ENCODE measurements around the gene C4orf50. TPM values are rescaled to one million over a fixed set of nuclear protein-coding genes. Genes with fewer than 3 reads are reported as not detected.

C4orf50 gene
- polyA plus RNA-seq (ENCODE audit: insufficient read length in 4 of 4): under 1 TPM in 3 of 4 donors, not detected in 1; 0.01 to 0.03 (median 0.01) TPM

DNA sequence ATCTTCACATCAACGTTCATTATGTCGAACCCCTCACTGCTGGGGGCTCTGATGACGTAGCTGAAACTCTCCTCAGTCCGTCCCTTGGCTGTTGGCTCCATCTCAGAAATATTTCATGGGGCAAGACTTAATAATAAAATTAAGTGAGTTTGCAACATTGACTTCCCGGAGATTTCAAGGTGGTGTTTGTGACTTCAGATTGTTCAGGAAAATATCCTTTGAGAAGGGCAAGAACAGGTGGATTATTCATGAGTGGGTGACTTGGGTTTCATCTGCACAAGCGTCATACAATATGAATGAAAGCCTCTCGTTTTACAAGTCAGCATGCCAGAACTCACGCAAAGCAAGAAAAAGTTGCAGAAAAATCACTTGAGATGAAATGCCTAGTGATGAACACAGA is at the start of gene C4orf50:
TSS of gene C4orf50 (minus strand) at position 101 of the 400 bp plus-strand sequence.
- no peak for DNase-seq (ENCODE audit: low read depth in 4 of 4, low spot score in 3 of 4)

DNA sequence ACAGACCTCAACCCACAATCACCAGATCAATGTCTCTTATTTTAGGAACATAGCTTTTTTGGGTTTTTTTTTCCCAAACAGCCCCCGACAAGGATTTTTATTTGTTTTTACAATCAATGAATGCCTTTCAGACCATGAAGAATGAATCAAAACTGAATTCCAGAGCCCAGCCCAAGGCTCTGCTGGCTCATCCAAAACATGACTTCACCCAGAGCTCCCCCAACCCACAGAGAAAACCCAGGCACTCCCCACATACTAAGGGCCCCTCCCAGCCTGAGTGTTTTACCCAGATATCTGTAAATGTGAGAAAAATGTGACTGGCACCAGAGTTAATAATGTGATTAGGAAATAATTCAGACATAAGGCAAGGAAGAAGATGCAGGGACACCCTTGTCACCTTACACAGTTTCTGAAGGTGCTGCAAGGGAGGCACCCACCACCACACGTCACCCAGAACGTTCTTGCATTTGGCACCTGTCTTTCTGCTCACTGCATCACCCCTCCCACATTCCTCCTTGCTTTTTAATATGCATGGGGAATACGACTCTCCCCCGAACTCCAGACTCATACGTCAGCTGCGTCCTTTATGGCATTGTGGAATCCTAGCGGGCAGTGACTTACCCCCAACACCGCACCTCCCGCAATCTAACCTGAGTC is 47.8 kb upstream of the C4orf50 start:
- no peak for DNase-seq (ENCODE audit: low read depth in 4 of 4, low spot score in 3 of 4)

DNA sequence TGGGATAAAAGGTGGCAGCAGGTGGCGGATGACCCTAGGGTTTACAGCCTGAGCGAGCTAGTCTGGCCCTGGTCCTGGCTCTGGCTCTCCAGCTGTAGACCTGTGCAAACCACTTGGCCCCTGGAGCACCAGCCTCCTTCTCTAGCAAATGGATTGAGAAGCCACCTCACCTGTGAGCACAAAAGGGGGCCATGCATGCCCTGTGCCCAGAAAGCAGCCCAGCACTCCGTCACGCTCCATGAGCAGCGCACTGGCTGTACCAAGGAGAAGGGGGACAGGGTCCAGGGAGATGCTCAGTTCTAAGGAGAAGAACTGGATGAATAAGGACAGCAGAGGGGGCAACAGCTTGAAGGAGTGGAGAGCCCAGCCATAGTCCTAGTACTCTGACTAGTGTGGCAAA is 46.9 kb upstream of the C4orf50 start:
- no peak for DNase-seq (ENCODE audit: low read depth in 4 of 4, low spot score in 3 of 4)

DNA sequence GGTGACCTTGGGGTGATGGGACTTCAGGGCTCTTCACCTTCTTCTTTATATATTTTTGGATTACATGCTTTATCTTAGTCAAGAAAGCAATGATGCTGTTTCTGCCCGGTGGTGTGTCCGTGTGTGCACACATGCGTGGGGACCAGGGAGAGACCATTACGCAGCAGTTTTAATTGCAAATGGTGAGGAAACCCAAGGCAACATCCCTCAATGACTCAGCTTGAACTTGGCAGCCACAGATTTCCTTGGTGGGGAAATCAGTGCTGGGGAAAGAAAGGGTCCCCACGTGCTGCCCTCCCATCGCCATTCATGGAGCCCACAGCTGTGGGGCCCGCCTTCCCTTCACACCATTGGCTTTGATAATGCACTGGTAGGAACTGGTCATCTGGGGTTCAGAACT is 46.2 kb upstream of the C4orf50 start:
- no peak for DNase-seq (ENCODE audit: low read depth in 4 of 4, low spot score in 3 of 4)

DNA sequence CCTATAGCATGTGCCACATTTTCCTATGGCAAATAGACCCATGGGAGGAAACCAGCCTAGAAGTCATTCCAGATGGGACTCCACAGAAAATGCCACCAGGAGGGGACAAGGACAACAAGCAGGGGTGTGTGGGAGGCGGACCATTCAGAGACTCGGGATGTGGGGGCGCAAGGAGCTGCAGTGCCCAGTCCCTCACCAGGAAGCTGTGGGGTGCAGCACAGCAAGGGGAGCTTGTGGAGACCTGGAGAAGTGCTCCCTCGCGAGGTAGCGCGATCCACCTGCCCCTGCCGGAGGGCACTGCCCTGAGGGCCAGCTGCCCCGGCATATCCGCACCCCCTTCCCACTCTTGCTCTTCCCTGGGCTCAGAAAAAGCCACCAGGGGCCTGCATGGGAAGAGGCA is 45.5 kb upstream of the C4orf50 start:
- DNase-seq (ENCODE audit: low read depth in 4 of 4, low spot score in 3 of 4): no peak

DNA sequence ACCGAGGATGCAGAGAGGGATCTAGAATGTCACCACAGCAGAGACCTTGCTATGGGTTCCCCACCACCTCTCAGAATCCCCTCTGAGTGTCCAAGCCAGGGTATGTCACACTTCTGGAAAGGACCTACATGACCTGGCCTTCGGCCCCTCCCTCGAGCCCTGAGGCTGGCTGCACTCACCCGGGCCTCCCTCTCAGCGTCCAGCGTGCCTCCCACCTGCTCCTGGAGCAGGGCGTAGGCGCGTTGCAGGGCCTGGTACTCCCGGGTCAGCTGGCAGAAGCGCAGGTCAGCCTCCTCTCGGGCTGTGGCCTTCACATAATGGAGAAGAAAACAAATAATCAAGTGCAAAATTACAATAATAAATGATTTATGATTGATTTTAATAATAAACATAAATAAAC is 43.9 kb upstream of the C4orf50 start:
- DNase-seq (ENCODE audit: low read depth in 4 of 4, low spot score in 3 of 4): no peak

DNA sequence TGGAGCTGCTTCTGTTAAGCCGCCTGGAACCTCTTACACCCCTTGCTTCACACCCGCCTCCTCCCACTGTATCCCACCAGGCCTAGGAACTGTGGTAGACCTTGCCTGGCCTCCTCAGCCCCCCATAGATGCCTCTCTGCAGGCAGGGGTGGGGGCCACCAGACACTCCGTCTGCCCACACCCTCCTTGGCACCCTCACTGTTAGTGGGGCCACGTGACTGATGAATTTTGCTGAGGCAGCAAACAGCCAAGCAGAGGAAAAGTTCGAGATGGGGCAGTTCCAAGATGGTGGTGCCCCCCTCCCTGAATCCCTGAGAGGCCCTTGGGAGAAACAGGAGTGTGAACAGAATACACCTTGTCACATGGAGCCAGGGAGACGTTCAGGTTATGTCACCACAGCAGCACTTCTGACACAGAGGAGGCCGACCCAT is 41.2 kb upstream of the C4orf50 start:
- DNase-seq (ENCODE audit: low read depth in 4 of 4, low spot score in 3 of 4): no peak

DNA sequence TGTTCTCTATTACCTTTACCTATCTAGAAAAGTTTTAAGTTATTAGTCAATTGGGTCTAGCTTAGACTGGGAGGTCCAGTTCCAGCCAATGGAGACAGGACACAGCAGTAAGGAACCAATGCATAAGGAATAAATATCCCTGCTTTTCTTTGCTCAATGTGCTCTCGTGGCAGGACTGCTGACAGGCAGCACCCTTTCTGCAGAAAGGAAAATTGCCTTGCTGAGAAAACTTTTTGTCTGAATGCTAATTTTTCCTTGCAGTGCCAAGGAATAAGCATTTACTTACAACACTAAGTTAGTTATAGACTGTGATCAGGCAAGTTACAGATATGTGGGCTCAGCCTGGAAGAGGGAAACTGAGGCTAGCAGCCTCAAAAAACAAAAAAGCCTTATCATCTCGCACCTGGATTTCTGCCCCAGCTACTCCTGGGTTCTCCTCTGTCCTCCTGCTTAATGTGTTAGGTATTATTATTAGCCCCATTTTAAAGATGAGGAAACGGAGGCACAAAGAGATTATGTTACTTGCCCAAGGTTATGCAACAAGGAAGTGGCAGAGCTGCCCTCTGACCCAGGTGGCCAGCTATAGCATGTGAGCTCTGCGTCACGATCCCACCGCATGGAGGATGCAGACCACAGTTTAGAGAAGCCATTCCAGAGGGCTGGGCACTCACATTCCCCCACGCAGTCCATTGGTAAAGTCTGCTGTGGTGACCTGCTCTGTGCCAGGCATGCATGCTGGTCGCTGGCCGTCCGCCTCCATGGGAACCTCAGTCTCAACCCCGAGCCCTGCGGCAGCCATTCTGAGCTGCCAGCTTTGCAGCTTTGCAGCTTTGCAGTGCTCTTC is 40.5 kb upstream of the C4orf50 start:
- no peak for DNase-seq (ENCODE audit: low read depth in 4 of 4, low spot score in 3 of 4)

DNA sequence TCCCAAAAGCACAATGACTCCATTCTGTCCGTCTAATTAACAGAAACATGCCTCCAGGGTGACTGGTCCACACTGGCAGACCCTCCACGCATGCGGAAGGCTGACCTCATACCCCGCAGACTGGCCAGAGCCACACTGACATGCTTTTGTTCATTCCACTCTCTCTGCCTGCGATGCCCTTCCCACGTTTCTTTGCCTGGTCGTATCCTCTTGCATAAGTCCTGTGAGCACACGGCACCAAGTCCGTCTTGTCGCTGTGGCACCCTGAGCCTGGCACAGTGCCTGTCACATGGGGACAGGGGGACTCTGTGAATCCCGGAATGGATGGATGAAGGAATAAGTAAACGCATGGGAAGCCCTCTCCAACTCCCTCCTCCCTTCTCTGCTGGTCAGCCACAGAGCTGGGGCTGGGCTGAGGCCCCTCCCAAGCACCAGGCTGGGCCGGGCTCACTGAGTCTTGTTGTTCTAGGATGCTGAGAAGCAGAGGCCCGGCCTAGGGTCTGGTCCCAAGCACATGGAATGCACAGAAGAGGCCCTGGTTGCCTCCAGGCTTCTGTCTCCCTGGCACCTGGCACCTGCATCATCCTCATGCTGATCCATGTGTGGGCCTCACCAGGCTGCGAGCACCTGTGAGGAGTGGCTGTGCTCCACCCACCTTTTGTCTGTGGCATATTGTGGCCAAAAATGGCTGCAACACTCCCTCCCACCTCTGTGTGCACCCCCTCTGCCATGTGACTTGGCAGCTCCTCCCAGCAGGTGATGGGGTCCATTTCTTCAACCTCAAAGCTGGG is 38.9 kb upstream of the C4orf50 start:
- DNase-seq (ENCODE audit: low read depth in 4 of 4, low spot score in 3 of 4): no peak

DNA sequence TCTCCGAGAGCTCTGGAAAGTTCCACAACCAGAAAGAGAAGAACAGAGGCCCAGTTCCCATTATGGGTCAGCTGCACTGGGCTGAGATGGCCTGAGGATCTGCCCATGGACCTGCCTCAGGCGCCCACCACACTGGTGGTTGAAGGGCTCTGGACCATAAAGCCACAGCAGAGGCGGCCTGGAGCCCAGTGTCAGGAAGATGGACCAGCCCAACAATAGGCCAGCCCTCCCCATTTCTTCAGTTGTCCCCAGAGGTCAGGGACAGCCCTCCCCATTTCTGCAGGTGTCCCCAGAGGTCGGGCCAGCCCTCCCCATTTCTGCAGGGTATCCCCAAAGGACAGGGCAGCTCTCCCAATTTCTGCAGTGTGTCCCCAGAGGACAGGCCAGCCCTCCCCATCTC is 37.2 kb upstream of the C4orf50 start:
- no peak for DNase-seq (ENCODE audit: low read depth in 4 of 4, low spot score in 3 of 4)

DNA sequence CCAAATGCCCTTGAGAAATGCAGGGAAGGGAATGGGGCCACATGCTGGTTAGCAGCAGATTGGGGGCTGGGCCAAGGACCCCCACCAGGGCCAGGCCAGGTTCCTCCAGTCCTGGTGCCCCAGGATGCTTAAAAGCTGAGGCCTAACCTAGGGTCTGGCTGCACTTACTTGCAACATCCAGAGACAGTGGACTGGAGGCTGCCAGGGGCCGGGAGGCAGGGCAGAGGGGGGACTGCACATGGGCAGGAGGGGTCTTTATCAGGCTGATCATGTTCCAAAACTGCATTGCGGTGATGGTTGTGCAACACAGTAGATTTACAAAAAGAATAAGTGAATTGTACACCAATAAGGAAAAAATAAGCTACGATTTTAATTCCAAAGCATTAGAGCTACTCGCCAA is 36.8 kb upstream of the C4orf50 start:
- no peak for DNase-seq (ENCODE audit: low read depth in 4 of 4, low spot score in 3 of 4)

DNA sequence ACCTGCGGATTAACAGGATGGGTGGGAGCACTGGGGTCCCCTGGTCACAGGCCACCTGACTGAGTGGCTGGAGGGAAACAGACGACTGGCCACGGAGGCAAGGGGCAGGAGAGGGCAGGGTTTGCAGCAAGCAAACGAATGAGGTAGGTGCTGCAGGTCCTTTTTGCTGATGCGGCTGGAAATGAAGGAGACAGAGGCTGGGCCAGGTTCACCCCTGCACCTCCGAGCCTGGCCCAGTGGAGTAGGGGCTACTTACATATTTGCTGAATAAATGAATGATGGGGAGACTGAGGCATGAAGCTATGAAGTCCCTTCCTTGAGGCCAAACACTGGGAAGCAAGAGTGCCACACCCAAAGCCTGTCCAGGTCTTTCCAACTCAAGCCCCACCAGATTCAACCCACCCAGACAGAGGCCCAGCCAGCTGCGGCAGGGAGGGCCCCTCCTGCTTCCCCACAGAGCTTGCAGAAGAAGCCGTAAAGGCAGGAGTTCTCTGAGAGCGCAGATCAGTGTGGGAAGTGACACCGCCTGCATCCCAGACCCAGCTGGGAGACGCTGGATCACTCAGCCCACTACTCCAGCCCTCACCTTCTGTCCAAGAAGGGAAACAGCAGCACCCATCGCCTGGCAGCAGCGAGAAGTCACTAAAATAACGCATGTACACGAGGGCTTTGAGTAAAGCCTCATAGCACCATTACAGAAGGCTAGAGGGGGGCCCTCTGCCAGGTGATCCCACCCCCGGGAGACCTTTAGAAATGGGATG is 36.1 kb upstream of the C4orf50 start:
- DNase-seq (ENCODE audit: low read depth in 4 of 4, low spot score in 3 of 4): no peak

DNA sequence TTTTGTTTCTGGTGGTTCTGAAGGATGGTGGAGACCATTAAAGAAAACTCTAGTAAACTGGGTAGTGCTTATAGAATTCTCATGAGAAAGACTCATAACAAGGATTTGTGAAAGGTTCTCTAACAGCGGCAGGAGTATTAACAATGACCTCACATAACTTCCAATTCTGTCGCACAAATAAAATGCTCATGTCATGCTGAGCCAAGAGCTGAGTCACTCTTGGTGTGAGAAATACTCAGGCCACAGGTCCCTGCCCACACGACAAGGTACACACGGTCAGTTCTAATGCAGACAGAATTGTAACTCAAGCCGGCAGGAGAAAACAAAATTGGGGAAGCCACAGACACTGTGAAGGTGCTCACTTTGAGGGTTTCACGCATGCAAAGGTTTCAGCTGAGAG is 34.4 kb upstream of the C4orf50 start:
- DNase-seq (ENCODE audit: low read depth in 4 of 4, low spot score in 3 of 4): no peak

DNA sequence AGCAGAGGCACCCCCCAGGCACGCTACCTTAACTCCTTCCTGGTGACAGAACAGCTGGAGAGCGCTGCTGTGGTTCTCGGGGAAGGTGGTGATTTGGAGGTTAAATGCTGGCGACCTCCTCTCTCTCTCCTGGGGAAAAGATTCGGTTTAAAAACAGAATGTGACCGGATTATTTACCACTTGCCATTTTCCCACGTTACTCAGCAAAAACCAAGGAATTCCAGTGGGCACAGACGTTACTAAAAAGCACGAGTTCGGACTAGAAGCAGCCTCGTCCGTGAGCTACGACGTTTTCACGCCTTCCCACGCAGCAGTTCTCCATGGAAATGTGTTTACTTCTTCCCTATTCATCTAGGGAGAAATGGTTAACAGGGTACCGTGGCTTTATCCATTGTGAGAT is 32.3 kb upstream of the C4orf50 start:
- DNase-seq (ENCODE audit: low read depth in 4 of 4, low spot score in 3 of 4): no peak

DNA sequence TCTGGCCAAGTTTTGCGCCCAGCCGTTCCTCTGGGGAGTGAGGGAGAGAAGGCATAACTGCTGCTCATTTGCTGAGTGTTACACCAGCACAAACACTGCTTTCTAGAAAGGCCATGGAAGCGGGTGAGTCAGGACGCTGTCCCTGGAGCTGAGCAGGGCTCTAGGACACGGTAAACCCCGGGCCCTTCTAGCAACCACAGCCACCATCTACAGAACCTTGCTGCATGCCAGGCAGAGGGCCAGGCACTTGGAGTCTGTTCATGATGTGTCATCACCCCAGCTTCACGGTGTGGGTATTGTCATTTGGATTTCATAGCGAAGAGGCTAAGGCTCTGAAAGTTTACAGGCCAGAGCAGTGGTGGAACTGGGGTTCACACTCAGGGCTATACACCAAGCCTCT is 31.8 kb upstream of the C4orf50 start:
- DNase-seq (ENCODE audit: low read depth in 4 of 4, low spot score in 3 of 4): no peak

DNA sequence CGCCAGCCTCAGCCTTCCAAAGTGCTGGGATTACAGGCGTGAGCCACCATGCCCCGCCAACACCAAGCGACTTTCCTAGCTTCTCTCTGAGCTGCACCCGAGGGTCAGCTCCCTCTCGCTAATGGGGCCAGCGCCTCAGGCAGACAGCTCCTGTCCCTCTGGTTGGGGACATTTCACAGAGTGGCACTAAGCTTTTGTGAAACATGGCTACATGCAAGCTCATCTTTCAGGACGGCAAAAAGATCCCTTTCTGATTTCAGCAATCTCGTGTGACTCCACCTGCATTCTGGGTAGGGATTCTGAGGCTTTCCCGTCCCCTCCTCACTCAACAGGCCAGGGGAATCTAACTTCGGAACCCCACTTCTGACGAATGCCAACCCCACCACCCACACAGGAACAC is 31.0 kb upstream of the C4orf50 start:
- DNase-seq (ENCODE audit: low read depth in 4 of 4, low spot score in 3 of 4): no peak

DNA sequence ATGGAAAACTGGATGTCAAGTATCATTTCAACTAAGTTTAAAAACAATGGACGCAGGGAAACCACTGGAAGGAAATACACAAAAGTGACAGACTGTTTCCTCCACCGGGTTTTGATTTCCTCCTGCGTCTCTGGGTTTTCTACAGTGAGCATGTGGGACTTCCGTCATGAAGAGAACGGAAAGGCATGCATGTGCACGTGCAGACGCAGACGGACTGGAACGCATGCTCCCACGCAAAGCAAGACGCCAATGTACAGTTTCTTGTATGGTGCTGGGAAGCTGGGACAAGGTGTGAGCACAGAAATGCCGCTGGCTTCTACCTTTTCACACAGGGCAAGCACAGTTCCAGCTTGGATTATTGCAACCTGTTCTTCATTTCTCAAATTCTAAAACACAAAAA is 30.3 kb upstream of the C4orf50 start:
- DNase-seq (ENCODE audit: low read depth in 4 of 4, low spot score in 3 of 4): no peak

DNA sequence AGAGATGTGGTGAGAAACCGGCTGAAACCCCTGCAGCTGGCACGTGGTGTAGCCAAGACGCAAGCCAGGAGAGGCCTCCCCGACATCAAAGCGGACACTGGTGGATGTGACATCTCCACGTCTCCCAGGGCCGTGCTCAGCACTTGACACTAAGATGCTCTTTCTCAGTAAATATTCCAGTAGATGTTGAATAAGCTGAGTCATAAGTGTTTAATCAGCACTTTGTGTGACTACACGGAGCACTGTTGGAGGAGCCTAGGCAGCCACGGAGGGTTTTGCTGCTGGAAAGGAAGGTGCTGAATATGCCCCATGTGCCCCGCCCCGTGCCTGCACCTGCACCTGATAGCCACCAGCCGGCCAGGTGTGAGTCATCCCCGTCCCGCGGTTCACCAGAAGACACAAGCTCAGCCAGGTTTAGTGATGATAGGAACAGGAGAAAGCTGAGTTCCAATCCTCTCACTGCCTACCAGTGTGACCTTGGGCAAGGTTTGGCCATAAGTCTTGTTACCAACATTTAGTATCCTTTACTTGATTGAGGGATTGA is 29.0 kb upstream of the C4orf50 start:
- no peak for DNase-seq (ENCODE audit: low read depth in 4 of 4, low spot score in 3 of 4)

DNA sequence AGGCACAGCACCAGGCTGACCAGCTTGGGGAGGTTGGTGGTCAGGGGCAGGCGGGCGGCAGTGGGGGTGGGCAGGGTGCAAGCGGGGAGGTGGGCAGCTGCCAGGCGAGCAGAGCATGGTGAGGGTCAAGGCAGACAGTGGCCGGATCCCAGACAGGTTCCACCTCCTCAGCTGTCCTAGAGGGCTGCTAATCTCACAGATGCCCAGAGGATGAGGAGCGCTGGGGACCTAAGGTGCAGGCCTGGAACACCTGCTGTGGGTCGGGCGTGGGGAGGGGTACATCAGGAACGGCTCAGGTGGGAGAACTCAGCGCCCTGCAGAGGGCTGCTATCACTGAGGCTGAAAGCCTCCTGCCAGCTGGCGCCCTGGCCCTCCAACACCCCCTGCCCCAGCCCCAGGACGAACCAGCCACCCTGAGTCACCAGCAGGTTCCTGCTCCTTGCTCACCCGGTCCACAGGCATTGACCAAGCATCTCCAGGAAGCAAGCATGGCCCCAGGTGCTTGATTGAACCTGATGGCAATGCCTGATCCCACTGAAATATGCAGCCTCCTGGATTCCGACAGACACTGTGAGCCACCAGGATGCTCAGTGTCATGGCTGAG is 28.4 kb upstream of the C4orf50 start:
- no peak for DNase-seq (ENCODE audit: low read depth in 4 of 4, low spot score in 3 of 4)

DNA sequence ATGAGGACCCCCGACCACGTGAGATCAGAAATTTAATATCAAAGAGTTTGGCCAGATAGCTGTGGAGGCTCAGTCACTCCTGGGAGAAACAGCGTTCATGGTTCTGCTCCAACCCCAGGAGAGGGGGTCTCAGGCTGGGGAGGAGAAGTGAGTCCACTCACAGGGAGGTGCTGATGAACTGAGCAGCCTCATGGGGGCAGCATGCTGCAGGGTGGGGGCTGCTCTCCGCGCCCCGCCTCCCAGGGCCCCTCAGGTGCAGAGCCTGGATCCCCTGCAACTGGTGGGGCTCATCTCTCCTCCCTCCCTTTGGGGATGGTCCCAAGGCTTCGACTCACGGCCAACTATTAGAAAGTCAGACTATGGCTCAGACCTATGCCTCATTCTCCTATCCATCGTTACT is 26.6 kb upstream of the C4orf50 start:
- no peak for DNase-seq (ENCODE audit: low read depth in 4 of 4, low spot score in 3 of 4)
